D721Med (cell line): ENCODE measurements around the gene FLRT2.

ENCODE experiments used
- DNase-seq: peaks from one replicate; pipeline ENCODE4 v3.0.0; 2011; ENCODE audit warnings: low spot score; ENCODE audit not compliant: insufficient read length
- FAIRE-seq: peaks from 2 replicates; lab custom pipeline; 2011; peaks lifted over from hg19 to GRCh38; lab: Jason Lieb, UNC
- TF ChIP-seq, protein P1 (sequence below): IDR thresholded peaks from 2 replicates; pipeline ENCODE4 v1.5.1; 2012; ENCODE audit warnings: mild to moderate bottlenecking, control low read depth; ENCODE audit not compliant: insufficient read depth; ENCODE audit errors: missing control alignments

The FLRT2 gene

DNA sequence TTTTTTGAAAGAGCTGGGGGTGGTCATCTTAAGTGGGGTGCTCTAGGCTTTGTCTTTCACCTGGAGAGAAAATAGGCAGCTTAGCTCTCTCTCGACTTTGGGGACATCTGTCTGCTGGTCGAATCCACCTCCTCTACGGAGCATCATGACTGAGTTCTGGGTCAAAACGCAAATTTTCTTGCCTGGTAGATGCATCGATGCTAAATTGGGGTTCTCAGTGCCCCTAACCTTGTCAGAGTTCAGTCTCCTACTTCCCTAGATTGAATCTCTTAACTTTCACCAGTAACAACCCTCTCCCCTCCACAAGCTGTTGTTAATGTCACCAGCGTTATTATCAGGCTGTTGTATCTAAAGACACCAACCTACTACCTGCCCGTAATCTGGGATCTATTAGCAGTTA is 682 bp downstream of the FLRT2 start:
- DNase-seq, result no peak
- FAIRE-seq, result no peak
- TF ChIP-seq, protein P1, sequence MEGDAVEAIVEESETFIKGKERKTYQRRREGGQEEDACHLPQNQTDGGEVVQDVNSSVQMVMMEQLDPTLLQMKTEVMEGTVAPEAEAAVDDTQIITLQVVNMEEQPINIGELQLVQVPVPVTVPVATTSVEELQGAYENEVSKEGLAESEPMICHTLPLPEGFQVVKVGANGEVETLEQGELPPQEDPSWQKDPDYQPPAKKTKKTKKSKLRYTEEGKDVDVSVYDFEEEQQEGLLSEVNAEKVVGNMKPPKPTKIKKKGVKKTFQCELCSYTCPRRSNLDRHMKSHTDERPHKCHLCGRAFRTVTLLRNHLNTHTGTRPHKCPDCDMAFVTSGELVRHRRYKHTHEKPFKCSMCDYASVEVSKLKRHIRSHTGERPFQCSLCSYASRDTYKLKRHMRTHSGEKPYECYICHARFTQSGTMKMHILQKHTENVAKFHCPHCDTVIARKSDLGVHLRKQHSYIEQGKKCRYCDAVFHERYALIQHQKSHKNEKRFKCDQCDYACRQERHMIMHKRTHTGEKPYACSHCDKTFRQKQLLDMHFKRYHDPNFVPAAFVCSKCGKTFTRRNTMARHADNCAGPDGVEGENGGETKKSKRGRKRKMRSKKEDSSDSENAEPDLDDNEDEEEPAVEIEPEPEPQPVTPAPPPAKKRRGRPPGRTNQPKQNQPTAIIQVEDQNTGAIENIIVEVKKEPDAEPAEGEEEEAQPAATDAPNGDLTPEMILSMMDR, result no peak

DNA sequence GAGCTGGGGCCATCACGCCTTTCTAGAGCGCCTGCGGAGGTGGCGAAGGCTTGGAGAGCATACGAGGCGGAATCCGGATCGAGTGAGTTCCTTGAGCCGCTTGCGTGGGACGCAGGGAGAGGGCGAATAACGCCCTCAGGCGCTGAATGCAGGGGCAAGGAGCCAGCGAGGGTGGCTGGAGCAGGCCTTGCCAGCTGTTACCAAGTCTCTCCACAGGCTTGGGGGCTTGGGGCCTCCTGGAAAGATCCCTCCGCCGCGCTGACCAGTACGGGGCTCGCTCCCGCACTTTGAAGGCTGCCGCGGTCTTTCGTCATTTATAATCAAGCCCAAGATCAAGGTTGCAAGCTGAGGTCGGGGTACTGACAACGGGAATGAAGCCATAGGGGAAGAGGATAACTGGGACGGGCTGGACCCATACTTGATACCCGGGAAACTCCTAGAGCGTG is 1.2 kb downstream of the FLRT2 start:
- no peak for FAIRE-seq
- TF ChIP-seq, protein P1, result no peak
- no peak for DNase-seq

DNA sequence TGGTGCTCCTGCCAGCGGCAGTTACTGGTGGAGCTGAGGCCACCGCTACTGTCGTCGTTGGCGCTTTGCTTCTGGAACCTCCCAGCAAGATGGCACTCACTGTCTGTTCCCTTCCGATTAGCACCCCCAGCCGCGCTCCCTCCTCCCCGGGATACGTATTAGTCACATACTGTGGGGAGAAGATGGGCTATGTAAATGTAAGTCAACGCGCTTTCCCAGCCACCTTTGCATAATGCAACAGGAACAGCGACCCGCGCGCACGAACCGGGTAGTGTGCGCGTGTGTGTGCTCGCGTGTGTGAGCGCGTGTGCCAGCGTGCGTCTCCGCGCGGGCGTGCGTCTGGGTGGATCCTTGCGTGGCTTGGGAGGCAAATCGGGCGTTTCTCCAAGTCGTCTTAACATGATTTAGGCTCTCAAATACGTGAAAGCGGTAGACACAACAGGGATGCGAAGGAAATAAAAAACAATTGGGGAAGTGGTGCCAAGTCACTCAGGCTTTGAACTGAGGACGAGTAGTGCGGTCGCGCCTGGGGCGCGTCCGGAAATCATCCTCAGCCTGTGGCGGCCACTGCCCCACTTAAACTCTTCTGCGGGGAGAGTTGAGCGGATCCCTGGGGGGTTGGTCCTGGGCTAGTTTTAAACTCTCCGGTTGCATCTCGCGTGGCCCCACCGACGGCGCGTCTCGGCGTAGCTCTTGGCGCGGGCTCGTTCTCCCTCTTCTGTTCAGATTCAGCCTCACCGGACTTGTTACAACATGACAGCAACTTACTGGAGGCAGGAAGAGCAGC is 1.8 kb downstream of the FLRT2 start:
- TF ChIP-seq, protein P1, result peak; percentile 37
- no peak for DNase-seq
- FAIRE-seq, result no peak

DNA sequence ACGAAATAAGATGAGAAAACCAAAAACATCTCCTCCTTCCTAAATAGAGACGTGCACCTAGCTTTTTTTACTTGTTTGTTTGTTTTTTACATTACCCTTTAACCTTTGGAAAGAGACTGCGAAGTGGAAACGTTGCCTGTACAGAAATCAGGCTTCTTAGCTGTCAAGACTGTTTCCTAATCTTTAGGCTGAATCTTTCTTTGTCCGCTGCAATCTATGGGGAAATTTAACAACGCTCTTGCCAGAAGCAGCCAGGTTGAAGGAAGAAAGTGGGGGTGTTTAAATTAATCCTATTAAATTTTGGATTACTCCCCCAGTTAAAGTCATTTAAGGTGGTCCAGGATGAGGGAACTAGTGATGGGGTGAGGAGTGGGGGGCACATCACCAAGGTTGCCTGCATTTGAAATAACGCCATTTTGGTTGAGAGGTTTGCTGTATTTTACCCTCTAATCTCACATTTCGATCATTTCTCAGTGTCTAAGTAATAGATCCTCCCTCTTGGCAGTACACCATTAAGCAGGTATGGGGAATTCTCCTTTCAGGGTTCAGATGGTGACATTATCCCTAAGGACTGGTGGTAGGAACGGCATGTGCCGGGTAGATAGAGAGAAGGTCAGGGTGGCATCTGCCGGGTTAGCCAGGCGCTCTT is 2.6 kb downstream of the FLRT2 start:
- no peak for FAIRE-seq
- TF ChIP-seq, protein P1, result no peak
- no peak for DNase-seq

DNA sequence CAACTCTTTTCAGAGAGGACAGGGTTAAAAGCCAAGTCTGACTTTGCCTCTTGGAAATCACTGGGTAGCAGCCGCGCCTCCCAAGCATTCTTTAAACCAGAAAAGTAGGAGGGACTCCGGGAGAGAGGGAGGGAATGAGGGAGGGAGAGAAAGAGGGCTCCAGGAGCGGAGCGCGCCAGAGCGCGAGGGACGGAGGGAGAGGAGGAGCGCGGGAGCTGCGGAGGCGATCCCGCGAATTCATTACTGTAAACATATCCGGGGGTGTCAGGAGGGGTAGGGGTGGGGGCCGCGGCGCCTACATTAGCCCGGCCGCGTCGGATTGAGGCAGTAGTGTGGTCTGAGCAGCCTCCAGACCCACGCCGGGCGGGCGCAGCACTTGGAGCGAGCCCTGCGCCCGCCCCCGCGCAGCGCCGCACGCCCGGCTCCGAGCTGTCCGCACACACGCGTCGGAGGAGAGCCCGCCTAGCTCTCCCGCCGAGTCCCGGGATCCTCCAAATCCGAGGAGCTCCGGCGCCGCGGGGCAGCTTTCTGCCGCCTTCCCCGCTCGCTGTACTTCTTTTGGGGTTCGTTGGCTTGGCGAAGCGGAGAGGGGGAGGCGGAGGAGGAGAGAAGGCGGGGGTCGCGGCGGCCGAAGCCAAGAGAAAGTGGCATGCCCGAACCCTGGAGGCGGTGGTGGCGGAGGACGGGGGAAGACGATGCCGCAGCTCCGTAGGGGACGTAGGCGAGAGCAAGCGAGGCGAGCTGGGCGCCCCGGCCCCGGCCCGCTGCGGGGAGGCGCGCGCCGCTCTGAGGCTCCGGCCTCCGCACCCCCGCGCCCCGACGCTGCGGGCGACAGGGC is 3.3 kb downstream of the FLRT2 start:
- FAIRE-seq, result no peak
- TF ChIP-seq, protein P1, result no peak
- DNase-seq, result no peak

DNA sequence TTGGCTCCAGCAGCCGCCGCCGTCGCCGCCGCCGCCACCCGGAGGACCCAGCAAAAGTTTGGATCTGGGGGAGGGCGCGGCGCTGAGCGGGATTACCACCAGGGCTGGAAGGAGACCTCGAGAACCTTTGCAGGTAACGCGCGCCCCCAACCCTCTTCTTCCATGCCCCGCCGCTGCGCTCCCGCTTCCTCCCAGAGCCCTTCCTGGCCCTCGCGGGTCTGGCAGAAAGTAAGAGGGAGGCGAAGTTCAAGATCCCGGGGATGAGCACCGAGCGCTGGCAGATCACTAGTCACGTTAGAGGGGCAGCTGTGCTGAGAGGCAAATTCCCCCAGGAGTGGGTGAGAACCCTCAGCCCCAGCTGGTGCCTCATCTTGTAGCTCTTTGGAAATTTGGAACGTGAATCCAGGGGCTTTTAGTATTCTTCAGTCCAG is 3.9 kb downstream of the FLRT2 start:
- DNase-seq (no peak), FAIRE-seq (no peak)
- TF ChIP-seq, protein P1, result no peak
